ENCODE results near the gene FBXO40. TPM values are rescaled to one million over a fixed set of nuclear protein-coding genes. Genes with fewer than 3 reads are reported as not detected.

Gene FBXO40
- total and polyA plus RNA-seq, 2 experiments from 2014 or later: 0.03 TPM; not detected in 1

GRCh38 chr3:121654493-121655385, 61.6 kb downstream of the FBXO40 start:
- TF ChIP-seq, protein P1, sequence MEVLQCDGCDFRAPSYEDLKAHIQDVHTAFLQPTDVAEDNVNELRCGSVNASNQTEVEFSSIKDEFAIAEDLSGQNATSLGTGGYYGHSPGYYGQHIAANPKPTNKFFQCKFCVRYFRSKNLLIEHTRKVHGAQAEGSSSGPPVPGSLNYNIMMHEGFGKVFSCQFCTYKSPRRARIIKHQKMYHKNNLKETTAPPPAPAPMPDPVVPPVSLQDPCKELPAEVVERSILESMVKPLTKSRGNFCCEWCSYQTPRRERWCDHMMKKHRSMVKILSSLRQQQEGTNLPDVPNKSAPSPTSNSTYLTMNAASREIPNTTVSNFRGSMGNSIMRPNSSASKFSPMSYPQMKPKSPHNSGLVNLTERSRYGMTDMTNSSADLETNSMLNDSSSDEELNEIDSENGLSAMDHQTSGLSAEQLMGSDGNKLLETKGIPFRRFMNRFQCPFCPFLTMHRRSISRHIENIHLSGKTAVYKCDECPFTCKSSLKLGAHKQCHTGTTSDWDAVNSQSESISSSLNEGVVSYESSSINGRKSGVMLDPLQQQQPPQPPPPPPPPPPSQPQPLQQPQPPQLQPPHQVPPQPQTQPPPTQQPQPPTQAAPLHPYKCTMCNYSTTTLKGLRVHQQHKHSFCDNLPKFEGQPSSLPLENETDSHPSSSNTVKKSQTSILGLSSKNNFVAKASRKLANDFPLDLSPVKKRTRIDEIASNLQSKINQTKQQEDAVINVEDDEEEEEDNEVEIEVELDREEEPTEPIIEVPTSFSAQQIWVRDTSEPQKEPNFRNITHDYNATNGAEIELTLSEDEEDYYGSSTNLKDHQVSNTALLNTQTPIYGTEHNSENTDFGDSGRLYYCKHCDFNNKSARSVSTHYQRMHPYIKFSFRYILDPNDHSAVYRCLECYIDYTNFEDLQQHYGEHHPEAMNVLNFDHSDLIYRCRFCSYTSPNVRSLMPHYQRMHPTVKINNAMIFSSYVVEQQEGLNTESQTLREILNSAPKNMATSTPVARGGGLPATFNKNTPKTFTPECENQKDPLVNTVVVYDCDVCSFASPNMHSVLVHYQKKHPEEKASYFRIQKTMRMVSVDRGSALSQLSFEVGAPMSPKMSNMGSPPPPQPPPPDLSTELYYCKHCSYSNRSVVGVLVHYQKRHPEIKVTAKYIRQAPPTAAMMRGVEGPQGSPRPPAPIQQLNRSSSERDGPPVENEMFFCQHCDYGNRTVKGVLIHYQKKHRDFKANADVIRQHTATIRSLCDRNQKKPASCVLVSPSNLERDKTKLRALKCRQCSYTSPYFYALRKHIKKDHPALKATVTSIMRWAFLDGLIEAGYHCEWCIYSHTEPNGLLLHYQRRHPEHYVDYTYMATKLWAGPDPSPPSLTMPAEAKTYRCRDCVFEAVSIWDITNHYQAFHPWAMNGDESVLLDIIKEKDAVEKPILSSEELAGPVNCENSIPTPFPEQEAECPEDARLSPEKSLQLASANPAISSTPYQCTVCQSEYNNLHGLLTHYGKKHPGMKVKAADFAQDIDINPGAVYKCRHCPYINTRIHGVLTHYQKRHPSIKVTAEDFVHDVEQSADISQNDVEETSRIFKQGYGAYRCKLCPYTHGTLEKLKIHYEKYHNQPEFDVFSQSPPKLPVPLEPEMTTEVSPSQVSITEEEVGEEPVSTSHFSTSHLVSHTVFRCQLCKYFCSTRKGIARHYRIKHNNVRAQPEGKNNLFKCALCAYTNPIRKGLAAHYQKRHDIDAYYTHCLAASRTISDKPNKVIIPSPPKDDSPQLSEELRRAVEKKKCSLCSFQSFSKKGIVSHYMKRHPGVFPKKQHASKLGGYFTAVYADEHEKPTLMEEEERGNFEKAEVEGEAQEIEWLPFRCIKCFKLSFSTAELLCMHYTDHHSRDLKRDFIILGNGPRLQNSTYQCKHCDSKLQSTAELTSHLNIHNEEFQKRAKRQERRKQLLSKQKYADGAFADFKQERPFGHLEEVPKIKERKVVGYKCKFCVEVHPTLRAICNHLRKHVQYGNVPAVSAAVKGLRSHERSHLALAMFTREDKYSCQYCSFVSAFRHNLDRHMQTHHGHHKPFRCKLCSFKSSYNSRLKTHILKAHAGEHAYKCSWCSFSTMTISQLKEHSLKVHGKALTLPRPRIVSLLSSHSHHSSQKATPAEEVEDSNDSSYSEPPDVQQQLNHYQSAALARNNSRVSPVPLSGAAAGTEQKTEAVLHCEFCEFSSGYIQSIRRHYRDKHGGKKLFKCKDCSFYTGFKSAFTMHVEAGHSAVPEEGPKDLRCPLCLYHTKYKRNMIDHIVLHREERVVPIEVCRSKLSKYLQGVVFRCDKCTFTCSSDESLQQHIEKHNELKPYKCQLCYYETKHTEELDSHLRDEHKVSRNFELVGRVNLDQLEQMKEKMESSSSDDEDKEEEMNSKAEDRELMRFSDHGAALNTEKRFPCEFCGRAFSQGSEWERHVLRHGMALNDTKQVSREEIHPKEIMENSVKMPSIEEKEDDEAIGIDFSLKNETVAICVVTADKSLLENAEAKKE (CRISPR knock-in tag; IDR thresholded peaks at IDR 0.05): no peak
- TF ChIP-seq, protein P2, sequence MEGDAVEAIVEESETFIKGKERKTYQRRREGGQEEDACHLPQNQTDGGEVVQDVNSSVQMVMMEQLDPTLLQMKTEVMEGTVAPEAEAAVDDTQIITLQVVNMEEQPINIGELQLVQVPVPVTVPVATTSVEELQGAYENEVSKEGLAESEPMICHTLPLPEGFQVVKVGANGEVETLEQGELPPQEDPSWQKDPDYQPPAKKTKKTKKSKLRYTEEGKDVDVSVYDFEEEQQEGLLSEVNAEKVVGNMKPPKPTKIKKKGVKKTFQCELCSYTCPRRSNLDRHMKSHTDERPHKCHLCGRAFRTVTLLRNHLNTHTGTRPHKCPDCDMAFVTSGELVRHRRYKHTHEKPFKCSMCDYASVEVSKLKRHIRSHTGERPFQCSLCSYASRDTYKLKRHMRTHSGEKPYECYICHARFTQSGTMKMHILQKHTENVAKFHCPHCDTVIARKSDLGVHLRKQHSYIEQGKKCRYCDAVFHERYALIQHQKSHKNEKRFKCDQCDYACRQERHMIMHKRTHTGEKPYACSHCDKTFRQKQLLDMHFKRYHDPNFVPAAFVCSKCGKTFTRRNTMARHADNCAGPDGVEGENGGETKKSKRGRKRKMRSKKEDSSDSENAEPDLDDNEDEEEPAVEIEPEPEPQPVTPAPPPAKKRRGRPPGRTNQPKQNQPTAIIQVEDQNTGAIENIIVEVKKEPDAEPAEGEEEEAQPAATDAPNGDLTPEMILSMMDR (conservative IDR thresholded peaks at IDR 0.05; ENCODE audit: low read depth in 2 of 2): no peak
- TF ChIP-seq REST (IDR thresholded peaks at IDR 0.05; ENCODE audit: unreplicated experiment): no peak
- no peak for TF ChIP-seq ETS1 (IDR thresholded peaks at IDR 0.05)
- H3K9me3 Mint-ChIP-seq: no peaks in the 10 kb centered on the region; the same call in 2 of the 3 replicates
- DNase-seq (ENCODE audit: low spot score) (no peak), ATAC-seq (no peak)
- Histone ChIP-seq H3K9me2 (ENCODE audit: insufficient read depth) (0 out of 2 replicates have a peak, but pooled peaks cover 3% of the 10 kb centered on the region), H3K4me3 (no peak overlapping the region), H3K4me2 (no peak overlapping the region), H2AFZ (0 out of 2 replicates have a peak overlapping the region, but pooled peaks have one; percentile 32), H3K79me2 (replicated peaks; ENCODE audit: insufficient read depth) (no peaks in the 10 kb centered on the region), H3F3A (replicated peaks; ENCODE audit: low read depth) (no peaks in the 10 kb centered on the region), H4K20me1 (replicated peaks; ENCODE audit: insufficient read depth) (no peaks in the 10 kb centered on the region), H3K36me3 (ENCODE audit: insufficient read depth) (no peaks in the 10 kb centered on the region), H3K4me1 (ENCODE audit: insufficient read depth) (no peaks in the 10 kb centered on the region), H3K27ac (ENCODE audit: low read depth) (no peak overlapping the region), H3K27me3 (ENCODE audit: insufficient read depth) (no peaks in the 10 kb centered on the region)
- H3K4me1 Mint-ChIP-seq: no peaks in the 10 kb centered on the region
- H3K27me3 Mint-ChIP-seq (ENCODE audit: insufficient read depth, low read depth, poor library complexity): no peaks in the 10 kb centered on the region
- no peak overlapping the region for H3K27ac Mint-ChIP-seq
- H3K36me3 Mint-ChIP-seq (ENCODE audit: low read depth): no peaks in the 10 kb centered on the region
- H3K4me3 Mint-ChIP-seq: no peak overlapping the region

All from GM23338 (cell line).